B cell (primary cell): ENCODE measurements around the gene APOA5. TPM values are rescaled to one million over a fixed set of nuclear protein-coding genes. Genes with fewer than 3 reads are reported as not detected.

Experiments
- ATAC-seq: fragments of 200-7000 bp; cut with Tn5 transposase; one replicate; pipeline ENCODE4 v1.10.0; 2021; ENCODE audit warnings: low read depth, mild to moderate bottlenecking, moderate number of reproducible peaks, moderate library complexity
- CTCF ChIA-PET: fragments of 350-600 bp; sonication (Branson Sonifier 250); formaldehyde crosslinking; loops from one replicate; lab custom pipeline; 2021; ENCODE audit warnings: antibody characterized with exemption, inconsistent platforms; lab: Charles Lee
- POLR2A ChIA-PET: fragments of 350-600 bp; sonication (Branson Sonifier 250); formaldehyde crosslinking; loops from one replicate; lab custom pipeline; 2021; ENCODE audit warnings: antibody characterized with exemption; lab: Charles Lee
- DNase-seq: peaks from one replicate; pipeline ENCODE4 v3.0.0; 2013
- H2AFZ ChIP-seq: 2 replicates; pipeline ENCODE4 v1.6.1; 2012; ENCODE audit warnings: mild to moderate bottlenecking, low read depth, low read length; ENCODE audit not compliant: insufficient read depth, poor library complexity, severe bottlenecking
- H3K27ac ChIP-seq, 2 donors: 1 replicate in 1 of 2; 2 replicates in 1 of 2; pipeline ENCODE4 v1.5.1; 2012 to 2013; ENCODE audit warnings: low read length in 2 of 2, mild to moderate bottlenecking in 2 of 2, moderate library complexity in 1 of 2
- H3K27me3 ChIP-seq, 4 experiments: fragments of 200-600 bp in 1 of 4; sonication (generic) in 1 of 4; replicated peaks in 1 of 4; 1 replicate in 2 of 4; 2 replicates in 2 of 4; pipeline versions ENCODE4 v1.6.1 to v1.7.0; 2013 to 2016; ENCODE audit warnings: low read length in 3 of 4, mild to moderate bottlenecking in 2 of 4, mixed read lengths in 1 of 4, moderate library complexity in 1 of 4; ENCODE audit not compliant: insufficient read depth in 4 of 4, control insufficient read depth in 3 of 4; ENCODE audit errors: control extremely low read depth in 1 of 4
- H3K36me3 ChIP-seq, 2 experiments: replicated peaks in 1 of 2; 1 replicate in 1 of 2; 2 replicates in 1 of 2; pipeline versions ENCODE4 v1.6.1 to v1.7.1; 2013; ENCODE audit warnings: low read length in 1 of 2; ENCODE audit not compliant: insufficient read depth in 2 of 2, control insufficient read depth in 1 of 2; ENCODE audit errors: control extremely low read depth in 1 of 2, extremely low read depth in 1 of 2
- H3K4me1 ChIP-seq, 2 donors: fragments of 200-600 bp in 1 of 2; sonication (generic) in 1 of 2; 1 replicate in 1 of 2; 2 replicates in 1 of 2; pipeline versions ENCODE4 v1.5.1 to v1.6.1; 2013 to 2017; ENCODE audit warnings: low read length in 2 of 2; ENCODE audit not compliant: control insufficient read depth in 2 of 2, insufficient read depth in 2 of 2
- H3K4me2 ChIP-seq: replicated peaks from 2 replicates; pipeline ENCODE3; 2012; ENCODE audit warnings: mild to moderate bottlenecking, low read depth, low read length; ENCODE audit not compliant: poor library complexity, severe bottlenecking
- H3K4me3 ChIP-seq, 5 experiments: fragments of 200-600 bp in 1 of 5; sonication (generic) in 1 of 5; 1 replicate in 3 of 5; 2 replicates in 2 of 5; pipeline versions ENCODE4 v1.5.1 to v1.7.0; 2011 to 2016; ENCODE audit warnings: low read length in 4 of 5, mild to moderate bottlenecking in 4 of 5, low read depth in 2 of 5, control low read depth in 1 of 5, moderate library complexity in 1 of 5; ENCODE audit not compliant: insufficient read depth in 1 of 5; ENCODE audit errors: control extremely low read depth in 1 of 5, extremely low read depth in 1 of 5
- H3K79me2 ChIP-seq: fragments of 200-600 bp; sonication (generic); one replicate; pipeline ENCODE4 v1.6.0; 2016; ENCODE audit warnings: low read length; ENCODE audit not compliant: control insufficient read depth, insufficient read depth
- H3K9ac ChIP-seq: fragments of 200-600 bp; sonication (generic); 2 replicates; pipeline ENCODE4 v1.6.1; 2017; ENCODE audit warnings: mild to moderate bottlenecking, low read length, moderate library complexity
- H3K9me3 ChIP-seq, 3 donors: one replicate each; pipeline versions ENCODE4 v1.6.1 to v1.7.1; 2013; ENCODE audit warnings: low read length in 2 of 3; ENCODE audit not compliant: control insufficient read depth in 2 of 3, insufficient read depth in 1 of 3; ENCODE audit errors: control extremely low read depth in 1 of 3
- H4K20me1 ChIP-seq: 2 replicates; pipeline ENCODE4 v1.6.0; 2012; ENCODE audit warnings: mild to moderate bottlenecking, low read length; ENCODE audit not compliant: insufficient read depth, control insufficient read depth, poor library complexity, severe bottlenecking
- H3K27ac Mint-ChIP-seq: one replicate; pipeline ENCODE4 v1.8.0; 2021; ENCODE audit warnings: mixed read lengths
- H3K27me3 Mint-ChIP-seq: one replicate; pipeline ENCODE4 v1.8.0; 2021; ENCODE audit warnings: mixed read lengths
- H3K4me1 Mint-ChIP-seq: one replicate; pipeline ENCODE4 v1.8.0; 2021; ENCODE audit warnings: mixed read lengths
- H3K4me3 Mint-ChIP-seq: one replicate; pipeline ENCODE4 v1.8.0; 2021; ENCODE audit warnings: mixed read lengths
- H3K9me3 Mint-ChIP-seq: one replicate; pipeline ENCODE4 v1.8.0; 2022; ENCODE audit warnings: mixed read lengths; ENCODE audit not compliant: insufficient read depth
- EZH2 ChIP-seq: IDR thresholded peaks from 2 replicates; pipeline ENCODE4 v1.6.1; 2012; ENCODE audit warnings: borderline replicate concordance, low read depth, mild to moderate bottlenecking, moderate library complexity, low read length; ENCODE audit not compliant: insufficient read depth, poor library complexity, severe bottlenecking
- WGBS: methylation state at CpG from one replicate; pipeline ENCODE4 v1.1.5; 2013; ENCODE audit warnings: missing lambda C conversion rate; ENCODE audit not compliant: insufficient coverage; 5-methylcytosine and 5-hydroxymethylcytosine counted together
- intact Hi-C: fragments of 100-400 bp; cut with micrococcal nuclease; formaldehyde crosslinking; loops from one replicate; pipeline ENCODE4 v1.10.0; 2022
- polyA plus RNA-seq: library from polyadenylated mRNA; depleted of rRNA; stranded (reverse); fragments of >200 nt; gene quantifications from 2 replicates; pipeline ENCODE4 v1.2.3, GENCODE V29; 2012
- total RNA-seq, 2 donors: library from RNA; stranded (reverse); fragments of 120-200 nt in 1 of 2; gene quantifications; 1 replicate in 1 of 2; 2 replicates in 1 of 2; pipeline versions ENCODE4 v1.2.3 to v1.2.4, GENCODE V29; 2013 to 2022
- TF ChIP-seq, protein P1 (sequence below): fragments of 200-600 bp; IDR thresholded peaks from one replicate; pipeline ENCODE4 v1.8.0; 2022; ENCODE audit warnings: antibody characterized with exemption, mild to moderate bottlenecking

APOA5 gene
- total and polyA plus RNA-seq, 2 donors (not counting 1 experiment from before 2014, with no cell fraction given) = not detected

DNA sequence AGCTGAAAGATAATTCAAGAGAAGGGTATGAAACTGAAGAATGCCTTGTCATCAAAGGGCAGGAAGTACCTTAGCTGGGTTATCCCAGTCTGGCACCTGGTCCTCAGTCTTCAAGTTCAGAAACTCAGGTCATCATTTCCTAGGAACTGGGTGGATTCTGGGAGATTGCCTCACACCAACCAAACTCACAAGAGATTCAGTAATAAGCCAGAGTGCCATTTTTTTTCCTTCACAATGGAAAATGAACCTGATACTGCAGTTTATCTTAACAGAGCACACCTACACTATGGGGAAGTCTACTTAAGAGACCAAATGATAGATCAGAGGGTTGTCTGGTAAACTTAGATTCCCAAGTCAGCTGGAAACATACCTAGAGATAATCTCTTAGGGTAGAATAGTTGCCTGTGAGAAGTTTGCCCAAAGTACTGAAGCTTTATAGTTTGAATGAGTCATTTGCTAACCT, 15.1 kb downstream of the APOA5 start:
- Histone ChIP-seq H3K9ac (no peak overlapping the region), H3K27me3 (no peaks in the 10 kb centered on the region), H3K4me3 (no peak overlapping the region), H2AFZ (no peak overlapping the region), H3K36me3 (peaks cover 6 to 48% of the 10 kb centered on the region in 2 experiments), H3K4me1 (peaks cover 15 to 20% of the 10 kb centered on the region in 2 donors), H3K9me3 (no peaks in the 10 kb centered on the region), H4K20me1 (no peaks in the 10 kb centered on the region), H3K79me2 (peaks cover 12% of the 10 kb centered on the region), H3K4me2 (no peak overlapping the region), H3K27ac (peak overlapping the region in 1 of 2 donors; percentile 39)
- DNase-seq = no peak
- H3K27ac Mint-ChIP-seq = no peak overlapping the region
- intact Hi-C loops = no loop called here
- TF ChIP-seq EZH2 = no peak
- TF ChIP-seq, protein P1, sequence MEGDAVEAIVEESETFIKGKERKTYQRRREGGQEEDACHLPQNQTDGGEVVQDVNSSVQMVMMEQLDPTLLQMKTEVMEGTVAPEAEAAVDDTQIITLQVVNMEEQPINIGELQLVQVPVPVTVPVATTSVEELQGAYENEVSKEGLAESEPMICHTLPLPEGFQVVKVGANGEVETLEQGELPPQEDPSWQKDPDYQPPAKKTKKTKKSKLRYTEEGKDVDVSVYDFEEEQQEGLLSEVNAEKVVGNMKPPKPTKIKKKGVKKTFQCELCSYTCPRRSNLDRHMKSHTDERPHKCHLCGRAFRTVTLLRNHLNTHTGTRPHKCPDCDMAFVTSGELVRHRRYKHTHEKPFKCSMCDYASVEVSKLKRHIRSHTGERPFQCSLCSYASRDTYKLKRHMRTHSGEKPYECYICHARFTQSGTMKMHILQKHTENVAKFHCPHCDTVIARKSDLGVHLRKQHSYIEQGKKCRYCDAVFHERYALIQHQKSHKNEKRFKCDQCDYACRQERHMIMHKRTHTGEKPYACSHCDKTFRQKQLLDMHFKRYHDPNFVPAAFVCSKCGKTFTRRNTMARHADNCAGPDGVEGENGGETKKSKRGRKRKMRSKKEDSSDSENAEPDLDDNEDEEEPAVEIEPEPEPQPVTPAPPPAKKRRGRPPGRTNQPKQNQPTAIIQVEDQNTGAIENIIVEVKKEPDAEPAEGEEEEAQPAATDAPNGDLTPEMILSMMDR = no peak
- ChIA-PET CTCF (interaction anchor here (1.2 kb wide), 1 partner anchor 10 kb away, joined by 4 read pairs; no protein-coding TSS in a partner anchor), POLR2A (no interaction called here)
- H3K9me3 Mint-ChIP-seq = no peaks in the 10 kb centered on the region
- H3K27me3 Mint-ChIP-seq = no peaks in the 10 kb centered on the region
- no peak overlapping the region for H3K4me3 Mint-ChIP-seq
- H3K4me1 Mint-ChIP-seq = peaks cover 21% of the 10 kb centered on the region
- no peak for ATAC-seq

DNA sequence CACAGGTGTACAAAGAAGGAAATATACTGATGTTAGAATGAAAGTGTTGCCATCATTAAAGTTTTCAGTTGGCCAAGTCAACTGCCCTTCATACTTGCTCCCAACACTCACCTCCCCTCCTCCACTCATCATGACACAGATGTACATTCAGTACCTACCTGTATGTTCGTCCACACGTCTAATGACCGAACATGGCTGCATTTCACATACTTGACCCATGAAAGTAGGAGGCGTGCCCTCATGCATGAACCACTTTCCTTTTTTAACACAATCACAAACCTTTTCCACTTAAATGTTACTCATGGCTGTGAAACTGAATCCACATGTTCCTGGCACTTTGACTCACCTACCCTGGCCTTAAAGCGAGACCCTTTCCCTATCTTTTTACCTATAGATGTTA, 15.7 kb downstream of the APOA5 start:
- ATAC-seq (no peak), DNase-seq (no peak)
- no peak overlapping the region for H3K27ac ChIP-seq
- peaks cover 27% of the 10 kb centered on the region for H3K4me1 Mint-ChIP-seq
- peaks cover 21 to 26% of the 10 kb centered on the region in 2 donors for H3K4me1 ChIP-seq
- H3K27me3 ChIP-seq = no peaks in the 10 kb centered on the region
- H3K79me2 ChIP-seq = peaks cover 18% of the 10 kb centered on the region
- H3K9me3 ChIP-seq = no peaks in the 10 kb centered on the region
- H3K9ac ChIP-seq = no peak overlapping the region
- intact Hi-C loops = no loop called here
- H3K4me3 Mint-ChIP-seq = no peak overlapping the region
- no peak for TF ChIP-seq EZH2
- TF ChIP-seq, protein P1 = no peak
- H3K9me3 Mint-ChIP-seq = no peaks in the 10 kb centered on the region
- H3K4me3 ChIP-seq = no peak overlapping the region
- H3K36me3 ChIP-seq = peaks cover 6 to 42% of the 10 kb centered on the region in 2 experiments
- POLR2A ChIA-PET = no interaction called here
- CTCF ChIA-PET = no interaction called here
- peak overlapping the region; percentile 23 for H3K27ac Mint-ChIP-seq
- no peak overlapping the region for H2AFZ ChIP-seq
- H4K20me1 ChIP-seq = peaks cover under 1% of the 10 kb centered on the region
- H3K4me2 ChIP-seq = no peak overlapping the region
- WGBS = 94% methylated on average over 3 of the region's 5 CpGs
- H3K27me3 Mint-ChIP-seq = no peaks in the 10 kb centered on the region
